Ammon's horn (tissue), 1 donor: ENCODE measurements around the gene COL4A4.
"Not testable (repeated sequence)": the region's sequence is repeated elsewhere in the genome, so short reads cannot be mapped to it uniquely, and the experiment has no call there.

Experiments
- DNase-seq: peaks from one replicate; pipeline ENCODE4 v3.0.0-alpha.2; 2016; ENCODE audit warnings: low spot score

Gene COL4A4

DNA sequence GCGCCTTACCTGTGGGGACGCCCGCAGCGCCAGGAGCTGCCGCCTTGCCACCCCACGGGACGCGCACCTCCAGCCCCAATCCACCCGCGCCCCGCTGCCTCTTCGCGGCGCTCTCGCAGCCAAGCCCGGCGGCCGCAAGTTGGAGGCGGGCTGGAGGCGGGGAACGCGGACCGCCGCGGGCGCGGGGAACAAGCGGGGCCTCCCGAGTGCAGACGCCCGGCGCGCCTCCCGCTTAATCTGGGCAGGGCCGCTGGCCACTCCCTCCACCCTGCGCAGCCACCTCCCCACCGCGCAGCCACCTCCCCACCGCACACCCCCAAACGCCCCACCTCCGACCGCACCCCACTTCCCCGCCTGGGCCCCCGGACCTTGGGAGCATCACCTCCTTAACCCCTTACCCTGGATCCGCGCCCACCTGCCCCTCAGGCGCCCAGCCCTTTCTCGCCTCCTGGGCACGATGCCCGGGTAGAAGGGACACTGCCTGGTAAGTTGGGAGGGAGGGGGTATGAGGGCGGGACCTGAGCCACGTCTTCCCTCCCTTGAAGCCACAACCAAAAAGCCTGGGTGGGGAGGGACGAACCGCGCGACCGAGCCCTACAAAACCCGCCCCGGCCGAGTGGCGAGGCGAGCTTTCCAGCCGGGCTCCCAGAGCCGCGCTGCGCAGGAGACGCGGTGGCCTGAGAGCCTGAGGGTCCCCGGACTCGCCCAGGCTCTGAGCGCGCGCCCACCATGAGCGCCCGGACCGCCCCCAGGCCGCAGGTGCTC, at the start of gene COL4A4, which contains the start of gene COL4A3:
TSS of gene COL4A4 (minus strand) at position 208 of the 765 bp plus-strand sequence. CDS start 16,722 bp downstream, outside the sequence.
TSS of gene COL4A3 (plus strand) at position 627 of the 765 bp plus-strand sequence. CDS start at position 730, 103 bp downstream.
- no peak for DNase-seq

DNA sequence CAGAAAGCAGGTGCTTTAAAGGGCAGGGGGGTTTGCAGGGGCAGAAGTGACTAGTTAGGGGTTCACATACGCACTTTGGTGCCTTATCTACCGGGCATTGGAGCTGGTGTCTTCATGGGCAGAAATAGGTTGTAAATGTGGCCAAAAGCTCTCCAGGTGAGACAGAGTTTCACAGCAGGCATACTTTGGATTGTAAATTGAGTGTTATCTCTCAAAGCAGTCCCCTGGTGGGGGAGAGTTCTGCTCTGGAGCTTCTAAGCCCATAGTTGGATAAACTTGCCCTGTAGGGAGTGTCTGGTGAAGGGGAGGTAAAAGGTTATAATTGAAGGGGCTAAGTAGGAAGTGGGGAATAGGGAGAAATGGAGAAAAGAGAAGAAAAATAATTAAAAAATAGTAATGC, 43.6 kb upstream of the COL4A4 start:
- no peak for DNase-seq

DNA sequence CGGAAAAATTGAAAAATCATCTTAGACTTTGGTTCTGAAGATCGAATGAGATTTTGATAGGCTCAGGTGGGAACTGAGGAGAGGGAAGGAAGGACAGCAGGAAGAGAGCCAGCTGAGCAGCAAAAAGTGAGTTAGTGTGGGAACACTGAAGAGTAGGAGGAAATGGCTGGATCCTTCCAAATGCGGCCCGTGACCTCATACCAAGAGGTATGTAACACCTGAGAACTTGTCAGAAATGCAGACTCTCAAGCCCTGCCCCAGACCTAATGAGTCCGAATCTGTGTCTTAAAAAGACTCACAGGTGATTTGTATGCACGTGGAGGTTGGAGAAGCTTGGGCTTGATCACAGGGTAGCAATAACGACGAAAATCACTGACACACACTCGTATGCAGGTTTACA, 42.4 kb upstream of the COL4A4 start:
- DNase-seq = no peak

DNA sequence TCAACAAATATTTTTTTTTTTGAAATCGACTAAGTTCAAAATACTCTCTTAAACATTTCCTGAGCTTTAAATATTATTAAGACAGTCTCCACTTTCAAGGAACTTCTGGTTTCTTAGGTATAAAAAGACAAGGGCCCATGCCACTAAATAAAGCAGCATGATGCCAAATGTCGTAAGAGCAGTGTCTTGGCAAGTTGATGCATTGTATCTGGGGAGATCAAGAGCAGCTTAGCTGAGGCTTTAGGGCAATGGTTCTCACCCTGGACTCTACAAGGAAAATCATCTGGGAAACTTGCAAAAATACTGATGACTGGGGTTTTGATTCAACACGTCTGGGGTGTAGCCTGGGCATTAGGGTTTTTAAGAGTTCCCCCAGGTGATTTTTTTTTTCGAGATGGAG, 41.7 kb upstream of the COL4A4 start:
- DNase-seq = no peak

DNA sequence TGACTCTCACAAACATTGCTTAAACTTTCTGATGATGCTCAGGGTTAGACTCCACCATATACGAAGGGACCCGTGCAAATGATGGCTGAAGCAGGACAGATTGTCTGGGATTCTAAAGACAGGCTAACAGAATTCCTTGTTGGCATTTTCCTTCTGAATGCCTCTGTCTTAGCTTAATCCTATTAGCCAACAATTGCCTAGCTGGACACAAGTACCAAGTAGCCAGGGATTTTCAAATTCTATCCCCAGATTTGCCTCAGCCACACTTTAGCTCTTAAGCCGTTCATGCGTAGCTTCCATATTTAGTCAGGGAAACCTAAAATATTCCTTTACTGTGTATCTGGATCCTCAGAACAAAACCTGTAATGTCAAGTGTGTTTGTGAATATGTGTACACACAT, 40.4 kb upstream of the COL4A4 start:
- DNase-seq = no peak

DNA sequence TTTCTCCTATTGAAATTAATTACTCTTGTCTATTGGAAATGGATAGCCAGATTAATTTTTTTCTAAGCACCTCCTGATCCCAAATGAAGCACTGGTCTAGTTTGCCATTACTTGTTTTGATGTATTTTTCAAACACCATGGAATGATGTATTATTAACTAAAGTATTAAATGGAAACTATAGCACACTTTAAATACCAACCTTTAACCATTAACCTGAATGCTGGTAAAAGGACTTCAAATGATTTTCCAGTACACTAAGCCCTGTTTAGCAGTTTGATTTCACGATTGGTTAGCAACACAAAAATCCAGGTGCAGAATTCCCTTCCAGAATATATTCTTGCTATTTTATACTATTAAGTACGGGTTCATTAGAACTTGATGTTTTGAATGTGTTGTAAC, 37.8 kb upstream of the COL4A4 start:
- no peak for DNase-seq

DNA sequence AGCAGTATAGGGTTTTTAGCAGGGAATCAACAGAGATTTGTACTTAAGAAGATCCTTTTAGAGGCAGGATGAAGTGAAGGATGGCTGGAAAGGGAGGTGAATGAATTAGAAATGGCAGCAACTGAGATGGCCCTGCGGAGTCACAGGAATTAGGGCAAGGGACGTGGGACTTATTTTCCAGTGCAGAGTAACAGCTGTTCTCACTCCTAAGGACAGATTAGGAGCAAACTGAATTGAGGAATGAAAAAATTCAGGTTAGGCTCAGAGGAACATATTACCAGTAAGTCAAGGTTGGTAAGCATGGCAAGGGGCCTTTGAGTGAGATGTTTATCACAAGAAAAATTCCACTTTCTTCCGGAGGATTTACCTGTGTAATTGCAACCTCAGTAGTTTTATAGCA, 34.9 kb upstream of the COL4A4 start:
- no peak for DNase-seq

DNA sequence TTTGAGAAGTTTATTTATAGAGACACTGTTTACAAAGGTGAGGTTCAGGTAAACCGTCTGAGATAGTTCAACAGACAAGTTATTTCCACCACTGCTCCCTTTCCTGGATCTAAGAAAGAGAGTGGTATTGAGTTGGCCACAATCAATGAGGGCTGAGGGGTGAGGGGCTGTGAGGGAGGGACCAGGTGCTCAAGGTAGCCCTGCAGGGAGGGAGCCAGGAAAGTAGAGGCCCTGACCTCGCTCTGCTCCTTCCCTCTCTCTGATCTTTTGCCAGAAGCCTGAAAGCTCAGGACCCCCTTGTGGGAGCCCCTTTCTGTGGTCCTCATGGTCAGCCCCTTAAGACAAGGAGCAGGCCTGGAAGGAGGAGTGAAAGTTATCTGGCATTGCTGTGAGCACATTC, 30.2 kb upstream of the COL4A4 start:
- DNase-seq = no peak

DNA sequence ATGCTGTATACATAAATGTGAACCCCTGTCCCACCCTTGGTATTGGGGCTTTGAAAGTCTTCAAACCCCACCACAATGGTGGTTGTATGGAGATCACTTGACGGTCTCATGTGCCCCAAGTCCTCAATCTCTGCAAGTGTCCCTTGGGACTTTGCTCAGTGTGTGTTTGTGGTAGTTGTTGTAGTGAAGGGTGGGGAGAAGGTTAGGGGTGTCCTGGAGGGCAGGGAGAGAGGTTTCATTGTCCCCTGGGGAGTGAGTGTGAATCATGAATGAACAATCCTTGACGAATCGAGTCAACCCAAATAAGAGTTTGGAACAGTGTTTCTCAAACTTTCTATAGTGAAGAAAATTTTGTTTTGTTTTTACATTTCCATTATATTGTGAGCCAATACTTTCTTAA, 28.5 kb upstream of the COL4A4 start:
- no peak for DNase-seq

DNA sequence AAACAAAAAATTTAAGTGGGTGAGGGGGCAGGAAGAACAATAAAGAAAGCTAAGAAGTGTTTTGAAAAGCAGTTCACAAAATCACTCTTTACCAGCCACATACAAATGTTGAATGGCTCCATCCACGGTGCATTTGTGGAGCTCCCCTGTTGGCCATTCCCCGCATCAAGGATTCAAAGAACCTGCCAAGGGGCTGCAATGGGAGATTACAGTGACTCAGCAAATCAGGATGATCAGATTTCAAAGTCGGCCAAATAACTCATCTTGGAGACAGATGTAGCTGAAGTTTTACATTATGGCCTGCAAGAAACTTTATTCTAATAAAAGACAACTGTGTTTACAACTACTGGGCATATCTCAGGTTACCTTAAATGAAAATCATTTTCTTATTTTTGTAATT, 27.4 kb upstream of the COL4A4 start:
- DNase-seq = no peak

DNA sequence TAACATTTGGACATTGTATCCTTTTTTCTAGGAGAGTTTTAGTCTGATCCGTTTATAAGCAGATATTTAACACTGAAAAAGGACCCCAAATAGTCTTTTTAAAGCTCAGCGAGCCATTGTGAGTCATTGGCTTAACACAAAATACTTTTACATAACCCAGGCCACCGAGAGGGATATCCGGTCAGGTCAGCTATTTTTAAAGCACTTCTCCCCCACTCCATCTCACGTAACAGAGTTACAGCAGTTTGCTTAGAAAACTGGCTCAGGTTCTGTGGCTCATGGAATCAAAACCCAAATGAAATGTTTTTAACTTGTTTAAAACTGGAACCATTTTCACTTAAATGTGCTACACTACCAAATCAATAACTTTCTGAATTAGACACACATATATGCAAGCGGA, 24.3 kb upstream of the COL4A4 start:
- no peak for DNase-seq

DNA sequence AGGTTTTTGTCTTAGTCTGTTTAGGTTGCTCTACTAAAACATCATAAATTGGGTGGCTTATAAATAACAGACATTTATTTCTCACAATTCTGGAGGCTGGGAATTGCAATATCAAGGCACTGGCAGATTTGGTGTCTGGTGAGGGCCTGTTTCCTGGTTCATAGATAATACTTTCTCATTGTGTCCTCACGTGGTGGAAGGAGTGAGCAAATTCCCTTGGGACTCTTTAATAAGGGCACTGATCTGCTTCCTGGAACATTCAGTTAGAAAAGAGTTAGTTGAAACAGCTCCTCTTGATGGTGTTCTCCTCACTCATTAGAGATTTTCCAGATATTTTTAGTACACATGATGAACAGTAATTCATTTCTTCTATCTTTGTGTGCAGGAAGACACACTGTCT, 22.7 kb upstream of the COL4A4 start:
- DNase-seq = no peak

DNA sequence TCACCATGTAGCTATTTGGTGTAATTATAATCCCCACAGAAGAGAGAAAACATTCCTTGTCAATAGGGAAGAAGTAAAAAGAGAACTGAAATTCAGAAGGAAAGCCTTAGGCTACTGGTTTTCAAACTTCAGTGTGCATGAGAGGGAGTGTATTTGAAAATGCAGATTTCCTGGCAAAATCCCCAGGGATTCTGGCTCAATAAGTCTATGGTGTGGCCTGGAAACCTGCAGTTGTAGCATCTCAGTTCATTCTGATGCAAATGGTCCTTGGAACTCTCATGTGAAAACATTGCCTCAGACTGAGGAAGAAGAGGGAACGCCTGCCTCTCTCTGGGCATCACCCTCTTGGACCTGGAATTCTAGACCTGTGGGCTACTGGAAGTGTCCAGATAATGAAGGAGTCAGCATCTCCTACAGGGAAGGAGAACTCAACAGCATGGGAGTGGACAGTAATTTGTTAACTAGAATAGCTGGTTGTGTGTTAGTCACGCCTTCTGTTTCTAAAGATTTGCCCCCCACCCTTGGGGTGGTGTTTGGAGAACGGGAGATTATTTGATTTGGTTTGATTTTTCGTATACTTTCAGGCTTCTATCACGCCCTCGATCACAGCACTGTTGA, 21.7 kb upstream of the COL4A4 start:
- DNase-seq = no peak

DNA sequence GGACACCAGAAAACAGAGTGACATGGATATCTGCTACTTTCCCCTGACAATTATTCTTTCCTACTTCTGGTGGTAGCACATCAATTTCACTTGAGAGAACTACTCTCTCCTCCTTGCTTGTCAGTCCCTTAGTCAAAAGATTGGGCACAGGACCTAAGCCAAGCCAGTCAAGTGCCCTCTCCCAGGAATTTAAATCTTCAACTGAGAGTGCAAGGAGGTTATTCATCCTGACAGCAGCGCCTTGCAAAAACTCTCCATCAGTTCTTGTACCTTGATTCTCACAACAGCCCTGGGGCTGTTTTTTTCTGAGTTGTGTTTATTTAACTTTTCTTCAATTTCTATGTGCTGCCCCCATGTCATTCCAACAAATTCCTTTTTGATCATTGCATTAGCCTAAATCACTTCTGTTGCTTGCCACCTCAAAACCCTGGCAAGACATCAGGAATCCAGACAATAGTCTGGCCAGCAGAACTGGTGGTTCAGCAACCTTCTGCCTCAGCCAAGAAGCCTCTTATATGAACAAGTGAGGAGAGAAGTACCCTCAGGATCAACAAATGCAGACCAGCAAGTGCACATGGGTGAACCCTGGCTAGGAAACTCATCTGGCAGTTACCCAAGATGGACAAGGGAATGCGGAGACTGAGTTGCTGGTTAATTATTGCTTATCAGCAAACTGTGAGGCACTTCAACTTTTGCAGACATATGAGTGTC, 19.8 kb upstream of the COL4A4 start:
- no peak for DNase-seq

DNA sequence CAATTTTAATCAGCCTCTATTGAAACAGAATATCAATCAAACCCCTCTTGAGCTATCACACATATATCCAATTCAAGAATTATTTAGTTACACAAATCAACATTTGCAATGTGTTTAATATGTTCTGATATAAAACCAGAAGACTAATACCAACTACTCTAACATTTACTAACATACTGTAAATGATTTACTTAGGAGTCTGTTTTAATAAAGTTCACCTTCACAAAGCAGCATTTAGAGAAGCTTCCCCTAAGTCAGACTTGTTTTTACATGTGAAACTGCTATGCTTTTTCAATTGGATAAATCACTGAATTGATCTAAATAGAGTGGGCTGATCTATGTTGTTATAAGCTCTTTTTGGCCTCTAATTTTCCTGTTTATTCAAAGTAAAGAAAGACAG, 18.8 kb upstream of the COL4A4 start:
- DNase-seq = no peak

DNA sequence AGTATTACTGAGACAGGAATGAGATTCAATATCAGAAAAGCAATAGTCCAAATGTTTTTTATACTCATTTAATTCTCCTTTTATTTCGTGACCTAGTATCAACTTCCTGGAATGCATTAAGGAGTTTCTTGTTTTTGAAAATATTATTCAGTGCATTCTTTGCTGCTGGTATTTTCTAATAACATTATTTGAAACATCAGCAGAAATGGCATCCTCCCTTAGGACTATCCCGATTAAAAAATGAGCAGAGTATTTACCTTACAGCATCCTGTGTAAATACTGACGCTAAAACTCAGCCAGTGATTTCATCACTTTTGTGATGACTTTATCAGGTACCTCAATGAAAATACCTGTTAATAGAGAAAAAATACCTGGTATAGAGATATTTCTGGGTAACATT, 16.8 kb upstream of the COL4A4 start:
- no peak for DNase-seq

DNA sequence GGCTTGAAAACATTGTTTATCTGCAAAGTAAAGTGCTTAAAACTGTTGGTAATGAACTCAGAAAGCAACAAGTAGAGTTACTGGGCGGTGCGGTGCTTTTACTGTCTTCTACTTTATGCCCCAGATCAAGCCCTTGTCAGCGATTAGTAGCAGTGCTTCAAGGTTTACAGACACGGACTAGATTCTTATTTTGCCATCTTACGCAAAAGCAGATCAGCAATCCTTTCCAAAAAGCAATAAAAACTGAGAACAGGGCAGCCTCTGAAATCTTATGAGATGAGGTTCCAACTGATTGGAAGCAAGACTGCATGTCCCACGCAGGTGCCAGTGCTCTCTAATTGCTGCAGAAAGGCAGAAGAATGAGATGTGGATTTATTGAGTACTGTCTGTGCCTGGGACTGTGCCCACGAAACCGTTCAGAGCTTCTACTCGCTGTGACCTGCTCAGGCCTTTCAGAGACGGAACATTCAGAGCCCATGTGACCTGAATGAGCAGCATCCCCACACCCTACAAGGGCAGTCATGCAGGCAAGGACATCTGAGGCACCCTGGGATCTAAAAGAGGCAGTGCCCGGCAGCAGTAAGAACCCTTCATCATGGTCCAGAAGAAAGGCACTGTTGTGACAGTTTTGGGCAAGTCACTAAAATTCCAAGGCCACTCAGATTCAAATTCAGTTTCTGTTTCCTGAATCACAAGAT, 16.1 kb upstream of the COL4A4 start:
- DNase-seq = peak; percentile 41

DNA sequence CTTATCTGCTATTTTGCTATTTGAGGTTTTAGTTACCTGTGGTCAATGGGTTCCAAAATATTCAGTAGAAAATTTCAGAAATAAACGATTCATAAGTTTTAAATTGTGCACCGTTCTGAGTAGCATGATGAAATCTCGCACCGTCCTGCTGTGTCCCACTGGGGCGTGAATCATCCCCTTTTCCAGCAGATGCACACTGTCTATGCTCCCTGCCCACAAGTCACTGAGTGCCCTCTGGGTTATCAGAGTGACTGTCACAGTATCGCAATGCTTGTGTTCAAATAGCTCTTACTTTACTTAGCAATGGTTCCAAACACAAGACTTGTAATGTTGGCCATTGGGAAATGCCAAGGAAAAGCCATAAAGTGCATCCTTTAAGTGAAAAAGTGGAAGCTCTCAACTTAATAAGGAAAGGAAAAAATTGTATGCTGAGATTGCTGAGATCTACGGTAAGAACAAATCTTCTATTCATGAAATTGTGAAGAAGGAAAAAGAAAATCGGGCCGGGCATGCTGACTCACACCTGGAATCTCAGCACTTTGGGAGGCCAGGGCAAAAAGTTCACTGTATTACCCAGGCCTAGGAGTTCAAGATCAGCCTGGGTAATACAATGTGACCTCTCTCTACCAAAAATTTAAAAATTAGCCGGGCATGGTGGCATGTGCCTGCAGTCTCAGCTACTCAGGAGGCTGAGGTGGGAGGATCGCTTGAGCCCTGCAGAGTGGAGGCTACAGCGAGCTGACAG, 13.8 kb upstream of the COL4A4 start:
- DNase-seq = no peak

DNA sequence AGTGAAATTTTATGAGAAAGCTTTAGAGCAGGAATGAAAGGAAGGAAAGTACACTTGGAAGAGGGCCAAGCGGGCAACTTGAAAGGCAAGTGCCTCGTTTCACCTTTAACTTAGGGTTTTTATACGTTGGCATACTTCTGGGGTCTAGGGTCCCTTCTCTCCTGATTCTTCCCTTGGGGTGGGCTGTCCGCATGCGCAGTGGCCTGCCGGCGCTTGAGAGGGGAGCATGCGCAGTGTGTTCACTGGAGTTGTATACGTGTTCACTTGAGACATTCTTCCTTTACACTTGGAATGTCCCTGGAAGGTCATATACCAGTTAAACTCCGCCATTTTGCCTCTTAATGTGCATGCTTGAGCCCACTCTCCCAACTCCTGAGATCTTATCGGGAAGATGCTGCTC, 7.8 kb upstream of the COL4A4 start:
- DNase-seq = not testable (repeated sequence)

DNA sequence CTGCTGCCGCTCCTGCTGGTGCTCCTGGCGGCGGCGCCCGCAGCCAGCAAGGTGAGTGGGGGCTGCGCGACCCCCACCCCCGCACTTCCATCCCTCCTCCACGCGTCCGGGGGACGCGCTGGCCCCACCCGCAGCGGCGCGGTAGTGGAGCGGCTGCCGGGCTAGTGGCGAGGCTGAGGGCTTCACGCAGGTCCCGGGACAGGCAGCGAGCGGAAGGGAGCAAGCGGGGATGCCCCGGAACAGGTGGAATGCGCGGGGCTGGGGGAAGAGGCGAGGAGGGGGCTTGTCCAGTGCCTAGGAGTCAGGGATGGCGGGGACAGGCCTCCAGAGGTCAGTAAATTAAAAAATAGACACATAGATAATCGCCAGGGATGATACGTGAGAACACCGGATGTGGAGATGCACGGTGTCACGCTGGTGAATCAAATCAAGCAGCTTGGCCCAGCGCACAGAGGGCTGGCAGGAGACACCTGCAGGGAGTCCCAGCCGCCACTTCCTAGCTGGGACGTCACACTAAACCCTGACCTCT, 822 bp upstream of the COL4A4 start:
- DNase-seq = no peak

DNA sequence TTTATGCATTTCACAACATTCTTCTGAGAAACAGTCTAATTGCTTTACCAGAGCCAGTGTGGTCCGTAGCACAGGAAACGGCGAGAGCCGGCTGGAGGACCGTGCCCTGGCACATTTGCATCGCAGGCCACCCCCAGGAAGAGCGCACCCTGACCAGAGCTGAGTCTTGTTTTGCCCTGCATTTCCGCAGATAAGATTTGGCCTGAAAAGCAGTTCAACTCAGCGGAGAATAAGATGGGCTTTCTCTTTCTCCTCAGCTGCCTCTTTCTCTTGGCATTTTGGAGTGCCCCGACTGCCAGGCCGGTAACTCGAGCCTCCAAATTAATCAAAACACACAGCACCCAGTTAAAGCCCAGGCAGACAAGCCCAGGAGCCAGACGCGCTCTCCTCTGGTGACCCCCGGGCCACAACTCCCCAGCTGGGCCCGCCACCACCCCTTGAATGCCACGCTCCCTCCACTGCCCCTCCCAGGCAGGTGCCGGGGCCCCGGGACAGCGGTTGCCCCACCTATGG, 464 bp downstream of the COL4A4 start:
- no peak for DNase-seq
